ENCODE data around the gene CDC25A. TPM values are rescaled to one million over a fixed set of nuclear protein-coding genes. Genes with fewer than 3 reads are reported as not detected.

CDC25A gene
- total and polyA plus RNA-seq, 2 of the 8 experiments (the other 6 are each of a cell fraction or from before 2014, with no cell fraction given): 20.7 to 62.1 TPM

DNA sequence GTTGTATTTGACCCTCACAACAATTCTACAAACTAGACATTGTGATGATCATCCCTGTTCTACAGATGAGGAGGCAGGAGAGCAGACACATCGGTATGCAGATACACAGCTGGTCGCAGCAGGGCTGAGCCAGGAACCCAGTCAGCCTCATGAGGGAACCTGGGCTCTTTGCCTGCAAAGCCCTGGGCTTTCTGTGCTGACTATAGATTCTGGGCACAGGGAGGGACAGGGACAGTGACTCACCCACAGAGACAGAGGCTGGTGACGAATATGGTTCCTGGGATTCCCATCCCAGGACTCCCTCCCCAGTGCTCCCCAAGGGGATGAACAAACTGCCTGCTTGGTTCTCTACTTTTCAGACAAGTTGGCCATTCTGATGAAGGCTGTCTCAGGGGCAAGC, 31.3 kb upstream of the CDC25A start:
- DNase-seq (ENCODE audit: low read depth in 1 of 2, low spot score in 2 of 2) (no peak), FAIRE-seq (no peak)
- Histone ChIP-seq H3K4me3 (ENCODE audit: extremely low read depth in 1 of 4, insufficient read depth in 2 of 4, low read depth in 3 of 4, low read length in 4 of 4) (no peak overlapping the region), H4K20me1 (replicated peaks in 1 of 2; ENCODE audit: control insufficient read depth in 1 of 2, insufficient read depth in 2 of 2, low read length in 2 of 2) (no peaks in the 10 kb centered on the region), H2BK20ac (ENCODE audit: low read length) (no peak overlapping the region), H2BK12ac (ENCODE audit: low read depth, low read length) (no peak overlapping the region), H2AFZ (ENCODE audit: low read length) (no peak overlapping the region), H3K14ac (ENCODE audit: insufficient read length) (no peak overlapping the region), H3K9ac (replicated peaks in 1 of 4; ENCODE audit: extremely low read depth in 1 of 4, low read depth in 3 of 4, low read length in 3 of 4) (no peak overlapping the region), H3K23me2 (ENCODE audit: low read depth, low read length) (no peaks in the 10 kb centered on the region), H3K4ac (replicated peaks; ENCODE audit: insufficient read length, low read depth, low read length) (no peak overlapping the region), H3K9me3 (ENCODE audit: insufficient read depth in 2 of 2, low read depth in 1 of 2, low read length in 1 of 2) (no peaks in the 10 kb centered on the region), H4K91ac (replicated peaks; ENCODE audit: insufficient read length, low read length) (no peak overlapping the region), H3K79me1 (ENCODE audit: low read depth, low read length) (no peaks in the 10 kb centered on the region), H3K4me2 (ENCODE audit: insufficient read depth in 1 of 2, low read depth in 2 of 2, low read length in 2 of 2) (no peak overlapping the region), H3K56ac (replicated peaks; ENCODE audit: insufficient read length, low read depth, low read length) (no peak overlapping the region), H4K5ac (ENCODE audit: insufficient read length, low read depth, low read length) (no peak overlapping the region), H3K27ac (ENCODE audit: low read depth, low read length) (no peak overlapping the region), H3K36me3 (ENCODE audit: control insufficient read depth in 2 of 4, insufficient read depth in 4 of 4, low read length in 3 of 4) (no peaks in the 10 kb centered on the region), H2AK5ac (ENCODE audit: low read depth, low read length) (no peak overlapping the region), H3K79me2 (ENCODE audit: control insufficient read depth in 1 of 2, insufficient read depth in 2 of 2, low read length in 2 of 2) (no peaks in the 10 kb centered on the region), H4K8ac (ENCODE audit: extremely low read depth, insufficient read depth, low read length) (no peak overlapping the region), H2BK15ac (ENCODE audit: low read length) (no peak overlapping the region), H3K27me3 (replicated peaks in 1 of 4; ENCODE audit: control insufficient read depth in 3 of 4, extremely low read depth in 1 of 4, insufficient read depth in 3 of 4, low read length in 3 of 4) (peaks cover 0 to 4% (median 0%) of the 10 kb centered on the region in 4 experiments; a peak in 1 of 7 replicates), H3K23ac (ENCODE audit: insufficient read length) (no peak overlapping the region), H3K4me1 (replicated peaks in 1 of 4; ENCODE audit: control insufficient read depth in 3 of 4, insufficient read depth in 4 of 4, low read length in 3 of 4) (no peaks in the 10 kb centered on the region), H2BK5ac (ENCODE audit: low read depth, low read length) (no peak overlapping the region), H3K18ac (ENCODE audit: extremely low read depth, low read length) (no peak overlapping the region), H2BK120ac (replicated peaks; ENCODE audit: low read depth, low read length) (no peak overlapping the region)
- 95% methylated on average over 3 of the region's 3 CpGs; no CpG with 5 or more reads in 1 of the 2 experiments for WGBS, 2 experiments (ENCODE audit: extremely low coverage in 1 of 2, insufficient coverage in 1 of 2, insufficient read length in 1 of 2, insufficient replicate concordance in 2 of 2, low coverage in 1 of 2, low lambda C conversion rate in 2 of 2, missing lambda C conversion rate in 1 of 2)
- CTCF ChIA-PET (ENCODE audit: partially characterized antibody): interaction anchor here (1.3 kb wide), 1 partner anchor 17 kb away, joined by 3 read pairs; no protein-coding TSS in a partner anchor
- POLR2A ChIA-PET (ENCODE audit: partially characterized antibody): interaction anchor here (1.8 kb wide), 1 partner anchor 25 kb away, joined by 4 read pairs; no protein-coding TSS in a partner anchor
- TF ChIP-seq, protein P1, sequence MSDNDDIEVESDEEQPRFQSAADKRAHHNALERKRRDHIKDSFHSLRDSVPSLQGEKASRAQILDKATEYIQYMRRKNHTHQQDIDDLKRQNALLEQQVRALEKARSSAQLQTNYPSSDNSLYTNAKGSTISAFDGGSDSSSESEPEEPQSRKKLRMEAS (IDR thresholded peaks at IDR 0.05): no peak
- no peak for TF ChIP-seq GTF2F1 (IDR thresholded peaks at IDR 0.05; ENCODE audit: borderline replicate concordance, low read depth, low read length)
- TF ChIP-seq RNF2 (IDR thresholded peaks at IDR 0.05; ENCODE audit: borderline replicate concordance, low read depth, low read length, missing control alignments, poor library complexity, severe bottlenecking): no peak
- TF ChIP-seq, protein P2, sequence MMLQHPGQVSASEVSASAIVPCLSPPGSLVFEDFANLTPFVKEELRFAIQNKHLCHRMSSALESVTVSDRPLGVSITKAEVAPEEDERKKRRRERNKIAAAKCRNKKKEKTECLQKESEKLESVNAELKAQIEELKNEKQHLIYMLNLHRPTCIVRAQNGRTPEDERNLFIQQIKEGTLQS (IDR thresholded peaks at IDR 0.05; ENCODE audit: insufficient read depth, low read depth, low read length): no peak
- TF ChIP-seq BACH1 (IDR thresholded peaks at IDR 0.05; ENCODE audit: low read length): no peak
- no peak for TF ChIP-seq POU5F1 (IDR thresholded peaks at IDR 0.05; ENCODE audit: low read depth, low read length)
- TF ChIP-seq NRF1 (IDR thresholded peaks at IDR 0.05; ENCODE audit: low read depth, low read length): no peak
- TF ChIP-seq JUN (IDR thresholded peaks at IDR 0.05; ENCODE audit: low read depth, low read length): no peak
- no peak for TF ChIP-seq CHD1 (IDR thresholded peaks at IDR 0.05; ENCODE audit: low read depth, low read length)
- TF ChIP-seq HDAC6 (IDR thresholded peaks at IDR 0.05; ENCODE audit: low read depth, low read length): no peak
- no peak for TF ChIP-seq CBX8 (IDR thresholded peaks at IDR 0.05; ENCODE audit: borderline replicate concordance, low read depth, low read length)
- no peak for TF ChIP-seq KDM1A (IDR thresholded peaks at IDR 0.05; ENCODE audit: borderline replicate concordance, low read length)
- TF ChIP-seq EZH2 (IDR thresholded peaks at IDR 0.05; ENCODE audit: low read depth, low read length, severe bottlenecking): no peak
- no peak for TF ChIP-seq TAF1 (IDR thresholded peaks at IDR 0.05; ENCODE audit: low read depth, low read length)

Measured in H1 (cell line).